M059J (cell line): ENCODE results near the gene MYO9A. TPM values are rescaled to one million over a fixed set of nuclear protein-coding genes. Genes with fewer than 3 reads are reported as not detected.

ENCODE experiments used
- DNase-seq: peaks from one replicate; pipeline ENCODE4 v3.0.0-alpha.2; 2012; ENCODE audit warnings: low read depth
- total RNA-seq: library from RNA; depleted of rRNA; stranded (reverse); fragments of >200 nt; shearing (Covaris generic); gene quantifications from 2 replicates; pipeline ENCODE4 v1.2.3, GENCODE V29; 2014; rRNA removed

MYO9A gene
- total RNA-seq, 1 experiment from 2014 or later: 13.1 TPM

GRCh38 chr15:71782422-71783165, 335.4 kb downstream of the MYO9A start:
- DNase-seq: no peak

- DNase-seq: no peak
Observed at GRCh38 chr15:71781965-71782265, 336.0 kb downstream of the MYO9A start.

- peak; percentile 56 for DNase-seq
Observed at GRCh38 chr15:71781179-71781964, 336.6 kb downstream of the MYO9A start.

GRCh38 chr15:71780115-71780976, 337.6 kb downstream of the MYO9A start:
- DNase-seq: peak; percentile 60

- DNase-seq: no peak
Observed at GRCh38 chr15:71779073-71779797, 338.7 kb downstream of the MYO9A start.

GRCh38 chr15:71777216-71777943, 340.6 kb downstream of the MYO9A start:
- DNase-seq: no peak

GRCh38 chr15:71776304-71776703, 341.6 kb downstream of the MYO9A start:
- no peak for DNase-seq

GRCh38 chr15:71775856-71776255, 342.1 kb downstream of the MYO9A start:
- no peak for DNase-seq

- DNase-seq: no peak
Observed at GRCh38 chr15:71773206-71773859, 344.6 kb downstream of the MYO9A start.

Other genes with a start within 250 kb of the MYO9A start
- gene SENP8, start 253 bp upstream of the MYO9A start, total RNA-seq: 2.2 and 2.5 TPM in 2 replicates
- 0.34 and 0.44 TPM in 2 replicates for gene GRAMD2A, start 79.6 kb upstream of the MYO9A start, total RNA-seq
- 2,564 and 2,981 TPM in 2 replicates for gene PKM, start 113.0 kb upstream of the MYO9A start, total RNA-seq
- 34.6 and 38.7 TPM in 2 replicates for gene PARP6, start 154.4 kb upstream of the MYO9A start, total RNA-seq
- gene CELF6, start 202.0 kb upstream of the MYO9A start, total RNA-seq: not detected in 2 replicates